ENCODE data around the gene TEPSIN. TPM values are rescaled to one million over a fixed set of nuclear protein-coding genes. Genes with fewer than 3 reads are reported as not detected.

The TEPSIN gene
- polyA plus RNA-seq, 1 donor (not counting 4 experiments of a cell fraction or from before 2014, with no cell fraction given): 7.1 TPM

DNA sequence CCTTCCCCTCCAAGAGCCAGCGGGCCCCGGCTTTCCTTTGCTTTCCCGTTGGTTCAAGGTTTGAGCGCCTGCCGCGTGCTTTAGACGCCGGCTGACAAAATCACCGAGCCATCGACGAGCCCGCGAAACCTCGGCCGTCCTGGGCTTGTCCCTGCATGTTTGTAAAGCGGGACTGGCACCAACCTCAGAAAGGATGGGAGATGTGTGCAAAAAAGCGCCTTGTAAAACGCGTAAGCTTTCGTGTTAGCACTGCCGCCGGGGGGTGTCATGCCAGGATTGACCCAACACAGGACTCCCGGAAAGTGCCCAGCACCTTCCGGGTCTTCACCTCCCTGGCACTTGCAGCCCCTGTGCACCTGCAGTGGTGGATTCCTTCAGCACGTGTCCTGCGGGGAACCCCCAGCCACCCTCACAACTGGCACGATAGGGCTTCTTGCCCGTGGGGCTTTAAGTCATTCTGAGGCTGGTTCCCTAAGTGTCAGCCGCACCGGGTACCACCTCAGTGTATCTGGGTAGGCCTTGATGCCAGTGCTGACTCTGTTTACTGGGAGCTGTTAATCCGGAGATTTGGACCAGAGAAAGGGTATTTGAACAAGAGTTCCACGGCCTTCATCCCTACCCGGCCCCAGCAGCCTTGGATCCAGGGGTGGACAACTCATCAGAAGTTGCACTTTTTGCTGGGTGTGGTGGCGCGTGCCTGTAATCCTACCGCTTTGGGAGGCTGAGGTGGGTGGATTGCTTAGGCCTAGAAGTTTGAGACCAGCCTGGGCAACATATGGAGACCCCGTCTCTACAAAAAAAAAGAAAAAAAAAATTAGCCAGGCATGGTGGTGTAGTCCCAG is 1.1 kb upstream of the TEPSIN start:
- Histone ChIP-seq H3K4me1 (ENCODE audit: control insufficient read depth, extremely low read depth, insufficient read depth, low read length) (peaks cover 19% of the 10 kb centered on the region), H4K20me1 (ENCODE audit: control insufficient read depth, extremely low read depth, insufficient read depth, low read length) (no peaks in the 10 kb centered on the region), H3K9ac (ENCODE audit: control insufficient read depth, extremely low read depth, insufficient read depth, low read length) (peak overlapping the region; percentile 92), H2AFZ (ENCODE audit: control insufficient read depth, low read length) (no peak overlapping the region), H3K27me3 (ENCODE audit: control insufficient read depth, extremely low read depth, insufficient read depth, low read length) (no peaks in the 10 kb centered on the region), H3K9me3 (ENCODE audit: control insufficient read depth, low read depth, low read length) (no peaks in the 10 kb centered on the region), H3K27ac (ENCODE audit: control insufficient read depth, insufficient read depth, low read length) (peak overlapping the region; percentile 87), H3K79me2 (ENCODE audit: control insufficient read depth, insufficient read depth, low read length) (peaks cover 35% of the 10 kb centered on the region), H3K36me3 (ENCODE audit: control insufficient read depth in 2 of 2, extremely low read depth in 1 of 2, insufficient read depth in 2 of 2, low read length in 2 of 2) (peaks cover 6% of the 10 kb centered on the region in 2 experiments), H3K9me1 (ENCODE audit: control insufficient read depth, extremely low read depth, insufficient read depth, low read length) (no peaks in the 10 kb centered on the region), H3K4me3 (ENCODE audit: control insufficient read depth in 2 of 3, extremely low read depth in 1 of 3, insufficient read depth in 2 of 3, low read depth in 1 of 3, low read length in 3 of 3) (peak overlapping the region; percentile 90 to 96 (median 90)), H3K4me2 (ENCODE audit: control insufficient read depth, extremely low read depth, insufficient read depth, low read depth, low read length) (peak overlapping the region; percentile 96)
- DNase-seq (ENCODE audit: low read depth, low spot score) (peak; percentile 33), FAIRE-seq (no peak)
- dilution Hi-C loops (cut with MboI; ENCODE audit: extremely low pct_ligation_motif_present, low sequenced_read_pairs): no loop called here
- TF ChIP-seq CTCF (optimal IDR thresholded peaks at IDR 0.05 in 1 of 3, IDR thresholded peaks at IDR 0.05 in 1 of 3, conservative IDR thresholded peaks at IDR 0.05 in 1 of 3; ENCODE audit: extremely low read depth in 1 of 3, insufficient read depth in 2 of 3, low read length in 3 of 3) (no peak), EZH2 (IDR thresholded peaks at IDR 0.05; ENCODE audit: low read length) (no peak)

- peaks cover 19% of the 10 kb centered on the region for H3K4me1 ChIP-seq (ENCODE audit: control insufficient read depth, extremely low read depth, insufficient read depth, low read length)
- H3K9me3 ChIP-seq (ENCODE audit: control insufficient read depth, low read depth, low read length): no peaks in the 10 kb centered on the region
- peak overlapping the region; percentile 98 for H3K4me2 ChIP-seq (ENCODE audit: control insufficient read depth, extremely low read depth, insufficient read depth, low read depth, low read length)
- H2AFZ ChIP-seq (ENCODE audit: control insufficient read depth, low read length): peak overlapping the region; percentile 72
- no peaks in the 10 kb centered on the region for H3K27me3 ChIP-seq (ENCODE audit: control insufficient read depth, extremely low read depth, insufficient read depth, low read length)
- peaks cover 6 to 8% of the 10 kb centered on the region in 2 experiments for H3K36me3 ChIP-seq (ENCODE audit: control insufficient read depth in 2 of 2, extremely low read depth in 1 of 2, insufficient read depth in 2 of 2, low read length in 2 of 2)
- TF ChIP-seq EZH2 (IDR thresholded peaks at IDR 0.05; ENCODE audit: low read length) (no peak), CTCF (optimal IDR thresholded peaks at IDR 0.05 in 1 of 3, IDR thresholded peaks at IDR 0.05 in 1 of 3, conservative IDR thresholded peaks at IDR 0.05 in 1 of 3; ENCODE audit: extremely low read depth in 1 of 3, insufficient read depth in 2 of 3, low read length in 3 of 3) (no peak)
- H3K9me1 ChIP-seq (ENCODE audit: control insufficient read depth, extremely low read depth, insufficient read depth, low read length): no peaks in the 10 kb centered on the region
- FAIRE-seq (no peak), DNase-seq (ENCODE audit: low read depth, low spot score) (no peak)
- H3K4me3 ChIP-seq (ENCODE audit: control insufficient read depth in 2 of 3, extremely low read depth in 1 of 3, insufficient read depth in 2 of 3, low read depth in 1 of 3, low read length in 3 of 3): peak overlapping the region; percentile 76 to 96 (median 84)
- peaks cover 35% of the 10 kb centered on the region for H3K79me2 ChIP-seq (ENCODE audit: control insufficient read depth, insufficient read depth, low read length)
- H4K20me1 ChIP-seq (ENCODE audit: control insufficient read depth, extremely low read depth, insufficient read depth, low read length): no peaks in the 10 kb centered on the region
- dilution Hi-C loops (cut with MboI; ENCODE audit: extremely low pct_ligation_motif_present, low sequenced_read_pairs): no loop called here
- H3K9ac ChIP-seq (ENCODE audit: control insufficient read depth, extremely low read depth, insufficient read depth, low read length): peak overlapping the region; percentile 92
- peak overlapping the region; percentile 50 for H3K27ac ChIP-seq (ENCODE audit: control insufficient read depth, insufficient read depth, low read length)
These were observed 403 bp downstream of the TEPSIN start for GRCh38 chr17:81238490-81238814.
